ENCODE results near the gene PDS5B. TPM values are rescaled to one million over a fixed set of nuclear protein-coding genes. Genes with fewer than 3 reads are reported as not detected.
A peak's percentile ranks its signal among the peaks of the same experiment; 100 is the strongest.

PDS5B gene
- total and polyA plus RNA-seq, 2 of the 8 experiments (the other 6 are each of a cell fraction or from before 2014, with no cell fraction given): 5.5 to 54.6 TPM

- Histone ChIP-seq H3K4ac (replicated peaks; ENCODE audit: insufficient read length, low read depth, low read length) (no peak within 1 kb of the TSS), H3K4me3 (ENCODE audit: extremely low read depth in 1 of 4, insufficient read depth in 2 of 4, low read depth in 3 of 4, low read length in 4 of 4) (peak within 1 kb of the TSS; percentile 81 to 96 (median 94)), H4K8ac (ENCODE audit: extremely low read depth, insufficient read depth, low read length) (peak within 1 kb of the TSS; percentile 92; the same call in 1 of the 2 replicates), H3K79me1 (ENCODE audit: low read depth, low read length) (no peaks in the 10 kb centered on the region), H3K79me2 (ENCODE audit: control insufficient read depth in 1 of 2, insufficient read depth in 2 of 2, low read length in 2 of 2) (peaks cover 0 to 40% of the 10 kb centered on the region in 2 experiments; a peak in 3 of 4 replicates), H3K4me2 (ENCODE audit: insufficient read depth in 1 of 2, low read depth in 2 of 2, low read length in 2 of 2) (peak within 1 kb of the TSS; percentile 48 to 69), H4K20me1 (replicated peaks in 1 of 2; ENCODE audit: control insufficient read depth in 1 of 2, insufficient read depth in 2 of 2, low read length in 2 of 2) (peaks cover 0 to 2% of the 10 kb centered on the region in 2 experiments), H3K4me1 (replicated peaks in 1 of 4; ENCODE audit: control insufficient read depth in 3 of 4, insufficient read depth in 4 of 4, low read length in 3 of 4) (no peaks in the 10 kb centered on the region; a peak in 1 of 7 replicates), H3K27ac (ENCODE audit: low read depth, low read length) (peak within 1 kb of the TSS; percentile 85), H2BK12ac (ENCODE audit: low read depth, low read length) (peak within 1 kb of the TSS; percentile 22; the same call in 1 of the 2 replicates), H2AFZ (ENCODE audit: low read length) (peak within 1 kb of the TSS; percentile 76), H3K23me2 (ENCODE audit: low read depth, low read length) (no peaks in the 10 kb centered on the region; the same call in 1 of the 2 replicates), H2AK5ac (ENCODE audit: low read depth, low read length) (no peak within 1 kb of the TSS), H3K18ac (ENCODE audit: extremely low read depth, low read length) (peak within 1 kb of the TSS; percentile 79), H2BK20ac (ENCODE audit: low read length) (no peak within 1 kb of the TSS), H3K36me3 (ENCODE audit: control insufficient read depth in 2 of 4, insufficient read depth in 4 of 4, low read length in 3 of 4) (peaks cover 0 to 22% (median 6%) of the 10 kb centered on the region in 4 experiments; a peak in 4 of 8 replicates), H3K14ac (ENCODE audit: insufficient read length) (no peak within 1 kb of the TSS), H2BK15ac (ENCODE audit: low read length) (no peak within 1 kb of the TSS), H3K23ac (ENCODE audit: insufficient read length) (no peak within 1 kb of the TSS), H4K5ac (ENCODE audit: insufficient read length, low read depth, low read length) (peak within 1 kb of the TSS; percentile 74), H2BK5ac (ENCODE audit: low read depth, low read length) (peak within 1 kb of the TSS; percentile 96), H3K9me3 (ENCODE audit: insufficient read depth in 2 of 2, low read depth in 1 of 2, low read length in 1 of 2) (no peaks in the 10 kb centered on the region), H3K56ac (replicated peaks; ENCODE audit: insufficient read length, low read depth, low read length) (peak within 1 kb of the TSS; percentile 35), H3K9ac (replicated peaks in 1 of 4; ENCODE audit: extremely low read depth in 1 of 4, low read depth in 3 of 4, low read length in 3 of 4) (peak within 1 kb of the TSS; percentile 82 to 98 (median 88)), H3K27me3 (replicated peaks in 1 of 4; ENCODE audit: control insufficient read depth in 3 of 4, extremely low read depth in 1 of 4, insufficient read depth in 3 of 4, low read length in 3 of 4) (no peaks in the 10 kb centered on the region), H4K91ac (replicated peaks; ENCODE audit: insufficient read length, low read length) (no peak within 1 kb of the TSS), H2BK120ac (replicated peaks; ENCODE audit: low read depth, low read length) (no peak within 1 kb of the TSS)
- CTCF ChIA-PET (ENCODE audit: partially characterized antibody): interaction anchor here (0.6 to 1.1 kb wide), 9 partner anchors 31 to 1459 kb away, joined by 3 to 4 read pairs (median 3); no protein-coding TSS in a partner anchor
- POLR2A ChIA-PET (ENCODE audit: partially characterized antibody): interaction anchor here (0.7 to 2.2 kb wide), 7 partner anchors 11 to 130 kb away, joined by 3 to 10 read pairs (median 4); partner anchors contain the start of gene N4BP2L1
- 7% methylated on average over 32 of the region's 32 CpGs; no CpG with 5 or more reads in 1 of the 2 experiments for WGBS, 2 experiments (ENCODE audit: extremely low coverage in 1 of 2, insufficient coverage in 1 of 2, insufficient read length in 1 of 2, insufficient replicate concordance in 2 of 2, low coverage in 1 of 2, low lambda C conversion rate in 2 of 2, missing lambda C conversion rate in 1 of 2)
- FAIRE-seq: peak; percentile 98
- DNase-seq (ENCODE audit: low read depth in 1 of 2, low spot score in 2 of 2): peak; percentile 82 to 85
- TF ChIP-seq SIRT6 (IDR thresholded peaks at IDR 0.05; ENCODE audit: low read length) (no peak), MAX (IDR thresholded peaks at IDR 0.05) (peak; percentile 18; the same call in 1 of the 2 replicates), USF2 (IDR thresholded peaks at IDR 0.05; ENCODE audit: low read length) (no peak), NANOG (IDR thresholded peaks at IDR 0.05; ENCODE audit: insufficient read depth, low read depth, low read length, poor library complexity, severe bottlenecking) (no peak), RAD21 (IDR thresholded peaks at IDR 0.05 in 1 of 2, conservative IDR thresholded peaks at IDR 0.05 in 1 of 2; ENCODE audit: low read depth in 2 of 2, low read length in 2 of 2) (peak; percentile 3 to 17; a peak in 2 of 4 replicates), KDM1A (IDR thresholded peaks at IDR 0.05; ENCODE audit: borderline replicate concordance, low read length) (no peak), SUZ12 (IDR thresholded peaks at IDR 0.05; ENCODE audit: low read length) (no peak), RFX5 (IDR thresholded peaks at IDR 0.05; ENCODE audit: borderline replicate concordance, low read depth, low read length) (no peak), SAP30 (IDR thresholded peaks at IDR 0.05; ENCODE audit: insufficient read depth, insufficient replicate concordance, low read length) (no peak)
These were observed 47.5 kb upstream of the PDS5B start, which contains the start of gene N4BP2L2 for GRCh38 chr13:32538621-32539246. Gene N4BP2L2, minus strand, starts transcription at chr13:32538795. Its CDS starts 1,768 bp downstream, at chr13:32537027.

All from H1 (cell line).